ENCODE results near the gene GPC5.
"Not testable (repeated sequence)": the region's sequence is repeated elsewhere in the genome, so short reads cannot be mapped to it uniquely, and the experiment has no call there.

The GPC5 gene

GRCh38 chr13:92514420-92515125 is 1116.2 kb downstream of the GPC5 start:
- DNase-seq: no peak

GRCh38 chr13:92516878-92517277 is 1118.5 kb downstream of the GPC5 start:
- DNase-seq: not testable (repeated sequence)

DNA sequence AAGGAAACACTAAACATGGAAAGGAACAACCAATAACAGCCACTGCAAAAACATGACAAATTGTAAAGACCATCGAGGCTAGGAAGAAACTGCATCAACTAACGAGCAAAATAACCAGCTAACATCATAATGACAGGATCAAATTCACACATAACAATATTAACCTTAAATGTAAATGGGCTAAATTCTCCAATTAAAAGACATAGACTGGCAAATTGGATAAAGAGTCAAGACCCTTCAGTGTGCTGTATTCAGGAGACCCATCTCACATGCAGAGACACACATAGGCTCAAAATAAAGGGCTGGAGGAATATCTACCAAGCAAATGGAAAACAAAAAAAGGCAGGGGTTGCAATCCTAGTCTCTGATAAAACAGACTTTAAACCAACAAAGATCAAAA is 1120.2 kb downstream of the GPC5 start:
- DNase-seq: not testable (repeated sequence)

- no peak for DNase-seq
Observed at GRCh38 chr13:92530364-92530763, 1131.9 kb downstream of the GPC5 start.

DNA sequence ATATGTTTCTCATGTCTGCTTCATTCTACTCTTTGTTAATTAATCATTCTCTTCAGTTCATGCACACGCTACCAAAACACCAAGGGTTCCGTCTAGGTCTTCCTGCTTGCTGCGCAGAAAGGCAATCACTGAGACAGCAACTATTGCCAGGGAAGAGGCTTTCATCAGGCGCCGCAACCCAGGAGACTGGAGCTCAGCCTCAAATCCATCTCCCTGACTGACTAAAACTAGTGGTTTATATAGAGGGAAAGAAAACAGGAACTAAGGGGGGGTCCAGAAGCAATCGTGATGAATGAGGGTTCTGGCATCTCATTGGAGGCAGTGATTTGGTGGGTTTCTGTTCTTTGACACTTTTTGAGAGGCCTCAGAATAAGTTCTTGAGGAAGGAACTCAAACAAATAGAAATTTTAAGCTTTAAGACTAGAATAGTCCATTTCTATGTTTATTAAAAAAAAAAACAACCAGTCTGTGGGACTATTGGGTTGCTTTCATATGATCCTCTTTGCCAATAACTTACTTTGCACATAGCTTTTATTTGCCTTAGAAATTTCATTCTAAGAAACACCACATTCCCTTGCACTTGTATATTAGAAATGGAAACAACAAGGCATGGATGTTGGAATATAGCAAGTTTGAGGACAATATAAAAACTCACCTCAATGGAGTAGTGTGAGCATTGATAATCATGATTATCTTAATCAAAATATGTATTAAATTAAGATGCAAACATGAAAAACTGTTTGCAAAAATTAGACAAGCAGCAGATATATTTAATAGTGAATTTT is 1137.0 kb downstream of the GPC5 start:
- no peak for DNase-seq

DNA sequence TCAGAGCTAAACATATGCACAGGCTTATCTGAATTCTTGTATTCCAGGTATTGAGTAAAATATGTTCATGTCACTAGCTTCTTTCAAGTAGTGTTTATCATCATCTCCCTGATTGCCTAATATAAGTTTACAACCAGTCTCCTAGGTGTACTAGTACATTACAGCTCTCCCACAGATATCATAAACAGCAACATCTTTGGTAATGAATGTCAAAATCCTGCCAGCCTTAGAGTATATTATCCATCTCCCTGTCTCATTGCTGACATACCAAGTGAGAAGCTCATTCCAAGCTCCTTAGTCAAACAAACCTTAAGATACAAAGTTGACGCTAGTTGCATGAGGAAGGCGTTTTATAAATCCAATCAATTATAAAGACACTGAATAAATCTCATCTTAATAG is 1139.0 kb downstream of the GPC5 start:
- no peak for DNase-seq

GRCh38 chr13:92538164-92538563 is 1139.7 kb downstream of the GPC5 start:
- no peak for DNase-seq

DNA sequence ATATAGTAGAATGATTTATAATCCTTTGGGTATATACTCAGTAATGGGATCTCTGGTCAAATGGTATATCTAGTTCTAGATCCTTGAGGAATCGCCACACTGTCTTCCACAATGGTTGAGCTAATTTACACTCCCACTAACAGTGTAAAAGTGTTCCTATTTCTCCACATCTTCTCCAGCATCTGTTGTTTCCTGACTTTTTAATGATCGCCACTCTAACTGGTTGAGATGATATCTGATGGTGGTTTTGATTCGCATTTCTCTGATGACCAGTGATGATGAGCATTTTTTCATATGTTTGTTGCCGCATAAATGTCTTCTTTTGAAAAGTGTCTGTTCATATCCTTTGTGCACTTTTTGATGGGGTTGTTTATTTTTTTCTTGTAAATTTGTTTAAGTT is 1140.7 kb downstream of the GPC5 start:
- not testable (repeated sequence) for DNase-seq

- no peak for DNase-seq
Observed at GRCh38 chr13:92547266-92547665, 1148.8 kb downstream of the GPC5 start.

DNA sequence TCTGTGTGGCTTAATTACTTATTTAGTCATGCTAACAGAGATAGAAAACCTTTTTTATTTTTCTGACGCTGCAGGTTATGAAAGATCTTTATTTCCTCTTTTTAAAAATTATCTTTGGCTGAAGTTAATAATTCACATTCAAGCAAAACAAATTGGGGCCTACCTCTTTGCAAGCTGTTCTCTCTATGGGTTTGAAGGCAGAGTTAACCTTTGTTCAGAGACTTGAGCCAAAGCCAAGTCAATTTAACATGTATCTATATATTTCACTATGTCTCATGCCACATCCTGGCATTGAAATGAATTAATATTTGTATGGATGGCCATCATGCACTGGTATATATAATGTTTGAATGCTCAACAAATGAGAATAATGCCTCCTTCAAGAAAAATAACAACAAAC is 1150.9 kb downstream of the GPC5 start:
- no peak for DNase-seq

DNA sequence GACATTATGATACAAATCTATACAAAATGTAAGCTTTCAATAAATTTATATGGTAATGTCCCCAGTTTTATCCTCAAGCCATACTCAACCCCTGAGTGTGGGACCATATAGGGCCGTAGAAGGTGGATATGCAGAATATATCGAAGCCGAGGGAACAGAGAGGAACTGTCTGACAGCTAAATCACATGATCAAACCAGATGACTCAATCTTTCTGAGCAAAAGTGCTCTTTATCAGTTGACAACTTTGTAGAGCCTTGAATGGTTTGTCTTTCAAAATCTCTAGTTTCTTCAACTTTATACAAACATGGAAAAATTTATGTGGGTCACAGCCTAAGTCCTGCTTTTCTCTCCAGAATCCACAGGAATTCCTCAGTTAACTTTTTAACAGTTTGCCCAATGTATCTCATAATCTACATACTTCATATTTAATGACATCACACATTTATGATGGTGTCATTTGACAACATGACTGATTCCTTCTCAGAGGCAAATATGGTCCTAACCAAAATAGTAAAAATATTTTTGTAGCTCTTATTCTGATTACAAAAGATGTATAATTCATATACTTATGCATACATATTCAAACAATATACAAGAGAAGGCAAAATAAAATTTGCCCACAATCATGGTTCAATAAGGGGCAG is 1155.2 kb downstream of the GPC5 start:
- DNase-seq: no peak

DNA sequence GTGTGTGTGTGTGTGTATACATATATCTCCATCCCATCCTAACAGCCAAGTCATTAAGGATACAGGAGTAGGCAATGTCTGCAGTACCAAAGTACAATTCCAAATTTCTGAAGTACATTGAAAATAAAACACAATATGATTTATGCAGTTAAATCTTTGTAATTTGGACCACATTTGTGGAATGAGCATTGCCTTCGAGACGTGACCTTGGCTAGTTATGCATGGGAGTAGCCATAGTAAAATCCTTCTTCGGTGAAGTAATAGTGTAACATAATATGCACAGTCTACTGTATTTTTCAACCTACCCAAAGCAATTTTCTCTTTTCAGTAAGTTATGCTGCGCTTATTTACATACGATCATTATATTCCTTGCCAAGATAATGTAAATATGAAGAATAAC is 1162.5 kb downstream of the GPC5 start:
- no peak for DNase-seq

DNA sequence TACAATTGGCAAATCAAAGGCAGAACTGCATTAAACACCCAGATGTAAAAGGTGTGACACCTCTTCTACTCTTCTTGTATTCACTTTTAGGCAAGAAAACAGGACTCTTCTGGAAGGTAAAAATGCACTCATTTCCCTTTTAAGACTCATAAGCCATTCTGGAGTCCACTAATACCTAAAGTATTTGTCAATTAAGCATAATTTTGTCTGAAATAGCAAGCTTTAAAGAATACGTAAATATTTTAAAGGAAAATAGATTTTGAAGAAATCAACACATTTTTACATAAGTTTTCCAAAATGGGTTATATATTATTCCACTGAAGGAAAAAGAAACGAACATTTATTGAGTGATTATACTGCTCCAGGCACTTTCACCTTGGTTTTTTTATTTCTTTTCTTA is 1166.5 kb downstream of the GPC5 start:
- DNase-seq: no peak

- no peak for DNase-seq
Observed at GRCh38 chr13:92566767-92567166, 1168.3 kb downstream of the GPC5 start.

GRCh38 chr13:92572190-92572589 is 1173.8 kb downstream of the GPC5 start:
- no peak for DNase-seq

DNA sequence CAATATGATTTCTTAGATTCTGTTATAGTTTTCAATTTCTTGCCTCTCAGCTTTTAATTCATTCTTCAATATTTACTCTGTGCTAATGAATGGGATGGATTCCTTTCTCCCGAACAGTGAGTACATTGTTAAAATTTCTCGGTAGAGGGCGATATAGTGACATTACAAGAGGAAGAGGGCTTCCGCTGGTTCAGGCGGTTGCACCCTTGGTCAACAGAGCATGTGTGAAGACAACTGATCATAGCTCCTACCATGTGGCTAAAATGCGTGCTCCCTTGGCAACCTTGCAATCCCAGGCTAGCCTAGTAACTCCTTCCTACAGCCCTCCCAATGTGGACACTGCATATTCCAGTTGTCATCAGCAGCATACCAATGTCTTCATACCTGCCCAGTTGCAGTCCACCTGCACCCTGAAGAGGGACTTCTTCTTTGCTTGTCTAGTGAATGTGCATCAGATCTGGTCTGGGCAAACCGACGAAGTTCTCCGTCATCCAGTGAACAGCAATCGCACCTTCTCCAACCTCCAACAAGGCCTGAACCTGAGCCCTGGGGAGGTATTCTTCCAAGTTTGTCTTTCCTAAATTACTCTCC is 1175.1 kb downstream of the GPC5 start:
- no peak for DNase-seq

GRCh38 chr13:92574499-92574898 is 1176.1 kb downstream of the GPC5 start:
- no peak for DNase-seq

GRCh38 chr13:92575777-92576176 is 1177.4 kb downstream of the GPC5 start:
- no peak for DNase-seq

DNA sequence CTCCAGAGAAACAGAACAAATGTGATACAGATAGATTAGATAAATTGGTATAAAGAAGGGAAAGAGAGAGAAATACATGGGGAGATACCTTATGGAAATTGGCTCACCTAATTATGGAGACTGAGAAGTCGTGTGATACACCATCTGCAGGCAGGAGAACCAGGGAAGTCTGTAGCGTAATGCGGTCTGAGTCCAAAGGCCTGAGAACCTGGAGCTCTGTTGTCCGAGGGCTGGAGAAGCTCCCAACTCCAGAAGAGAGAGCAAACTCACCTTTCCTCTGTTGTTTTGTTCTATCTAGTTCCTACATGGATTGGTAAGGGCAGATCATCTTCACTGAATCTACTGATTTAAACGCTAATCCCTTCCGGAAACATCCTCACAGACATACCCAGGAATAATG is 1179.9 kb downstream of the GPC5 start:
- no peak for DNase-seq

- DNase-seq: no peak
Observed at GRCh38 chr13:92589955-92590354, 1191.5 kb downstream of the GPC5 start.

GRCh38 chr13:92590503-92590908 is 1192.1 kb downstream of the GPC5 start:
- DNase-seq: no peak

DNA sequence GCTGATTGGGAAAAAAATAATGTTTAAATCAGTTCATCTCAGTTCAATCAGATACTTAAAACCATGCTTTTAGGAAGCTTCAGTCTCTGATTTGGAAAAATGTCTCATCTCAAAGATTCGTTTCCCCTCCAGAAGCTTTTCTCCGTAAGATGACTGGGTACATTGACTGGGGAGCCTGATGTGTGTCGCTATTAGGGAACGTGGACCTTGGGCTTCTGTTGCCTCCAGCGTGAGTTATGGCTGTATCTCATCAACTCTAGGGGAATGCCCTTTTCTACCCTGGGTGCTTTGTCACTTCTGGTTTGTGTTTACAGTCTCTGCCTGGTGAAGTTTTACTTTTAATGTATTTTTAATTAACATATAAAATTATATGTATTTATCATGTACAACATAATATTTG is 1192.7 kb downstream of the GPC5 start:
- DNase-seq: no peak

DNA sequence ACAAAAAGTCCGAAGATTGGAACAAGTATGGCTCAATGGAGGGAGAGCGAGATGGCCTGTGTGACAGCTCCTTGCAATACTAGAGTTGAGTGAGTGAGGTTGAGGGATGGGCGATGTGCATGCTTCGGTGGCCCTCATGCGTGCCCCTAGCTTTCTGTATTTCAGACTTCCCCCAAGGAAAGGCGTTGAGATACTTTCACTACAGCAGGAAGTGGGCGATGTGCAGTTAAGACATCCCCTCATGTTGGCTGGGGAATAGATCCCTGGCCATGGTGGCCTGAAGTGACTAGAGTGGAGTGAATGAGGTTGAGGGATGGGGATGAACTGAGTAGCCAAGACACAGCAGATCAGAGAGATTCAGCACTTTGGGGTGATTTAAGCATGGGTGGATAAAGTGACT is 1194.3 kb downstream of the GPC5 start:
- no peak for DNase-seq

- DNase-seq: no peak
Observed at GRCh38 chr13:92602560-92602959, 1204.1 kb downstream of the GPC5 start.
